Cerebellar cortex (tissue), 1 donor: ENCODE results near the gene BCAS1.
A peak's percentile ranks its signal among the peaks of the same experiment; 100 is the strongest.

ENCODE experiments used
- DNase-seq: peaks from one replicate; pipeline ENCODE4 v3.0.0-alpha.2; 2015; ENCODE audit warnings: low spot score

Gene BCAS1

DNA sequence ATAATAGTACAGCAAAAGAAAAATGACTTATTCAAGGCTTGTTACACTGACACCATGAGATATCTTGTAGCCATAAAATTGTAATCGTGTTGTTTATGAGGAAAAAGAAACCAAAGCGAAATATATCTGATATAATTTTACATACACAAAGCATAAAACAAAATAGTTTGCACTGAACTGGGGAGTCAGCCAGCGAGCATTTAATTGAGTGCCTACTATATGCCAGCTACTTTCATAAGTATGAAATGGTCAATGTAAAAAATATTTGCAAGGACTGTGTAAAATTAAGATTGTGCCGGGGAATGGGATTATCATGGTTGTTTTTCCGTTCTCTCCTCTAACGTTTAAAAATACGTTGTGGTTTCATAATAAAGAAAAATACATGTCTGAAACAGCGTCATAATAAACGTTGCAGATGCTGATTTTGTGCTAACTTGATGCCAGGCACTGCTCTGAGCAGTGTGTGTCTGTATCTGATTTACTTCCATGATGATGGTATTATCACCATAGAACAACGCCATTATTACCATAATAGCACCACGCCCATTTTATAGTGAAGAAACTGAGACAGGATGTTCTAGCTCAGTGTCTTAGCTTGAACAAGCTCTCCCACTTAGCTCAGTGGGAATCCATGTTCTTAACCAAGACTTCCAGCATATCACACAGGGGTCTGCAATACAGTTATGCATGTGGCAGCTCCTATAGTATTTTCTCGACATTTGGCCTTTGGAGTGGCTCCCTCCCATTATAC is 144.6 kb downstream of the BCAS1 start:
- no peak for DNase-seq

DNA sequence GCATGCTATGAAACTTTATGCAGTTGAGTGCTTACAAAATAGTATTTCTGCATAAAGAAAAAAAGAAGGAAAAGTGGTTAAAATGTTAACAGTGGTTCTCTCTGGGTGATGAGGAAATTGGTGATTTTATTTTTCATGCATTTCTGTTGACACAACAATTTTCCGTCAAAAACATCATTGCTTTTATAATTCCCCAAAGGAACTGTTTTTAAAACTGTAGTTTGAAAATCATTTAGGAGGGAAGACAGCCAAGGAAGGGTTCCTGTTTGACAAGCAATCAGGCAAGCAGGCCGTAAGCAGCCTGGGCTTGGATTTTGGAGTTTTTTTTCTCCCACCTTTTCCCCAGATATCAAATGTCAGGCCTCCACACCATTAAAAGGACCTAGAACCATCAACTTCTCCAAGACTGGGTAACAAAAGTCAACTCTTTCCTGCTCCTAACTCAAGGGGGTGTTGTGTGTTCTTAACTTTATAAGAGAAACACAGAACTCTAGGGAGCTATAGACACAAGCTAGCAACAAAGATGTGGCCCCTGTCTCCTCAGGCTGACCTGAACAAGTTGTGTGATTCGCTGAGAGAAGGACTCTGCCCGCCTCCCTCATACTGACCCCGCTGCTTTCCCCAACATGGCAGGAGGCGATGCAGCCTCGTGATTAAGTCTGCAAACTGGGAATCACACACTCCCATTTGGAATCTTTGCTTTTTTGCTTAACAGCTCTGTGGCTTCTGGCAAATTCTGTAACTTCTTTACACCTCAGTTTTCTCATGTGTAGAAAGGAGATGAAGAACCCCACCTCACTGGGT is 146.6 kb downstream of the BCAS1 start:
- DNase-seq, result no peak

DNA sequence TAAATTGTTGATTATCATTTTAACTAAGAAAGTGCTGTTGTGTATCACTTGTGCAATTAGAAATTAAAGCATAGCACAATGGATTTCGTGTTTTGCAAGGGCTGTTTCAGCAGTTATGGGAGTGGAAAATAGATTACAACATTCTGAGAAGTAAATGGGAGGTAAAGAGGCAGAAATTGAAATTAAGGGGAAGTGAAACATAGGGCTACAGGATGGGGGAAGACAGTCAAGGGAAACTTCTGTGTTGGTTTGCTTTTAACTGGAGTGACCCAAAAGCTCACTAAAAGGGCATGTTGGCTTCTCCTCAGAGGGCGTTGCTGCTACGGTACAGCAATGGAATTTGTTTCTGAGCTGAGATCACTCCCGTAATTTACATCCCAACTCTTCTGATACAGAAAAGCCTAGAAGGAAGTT is 147.5 kb downstream of the BCAS1 start:
- no peak for DNase-seq

DNA sequence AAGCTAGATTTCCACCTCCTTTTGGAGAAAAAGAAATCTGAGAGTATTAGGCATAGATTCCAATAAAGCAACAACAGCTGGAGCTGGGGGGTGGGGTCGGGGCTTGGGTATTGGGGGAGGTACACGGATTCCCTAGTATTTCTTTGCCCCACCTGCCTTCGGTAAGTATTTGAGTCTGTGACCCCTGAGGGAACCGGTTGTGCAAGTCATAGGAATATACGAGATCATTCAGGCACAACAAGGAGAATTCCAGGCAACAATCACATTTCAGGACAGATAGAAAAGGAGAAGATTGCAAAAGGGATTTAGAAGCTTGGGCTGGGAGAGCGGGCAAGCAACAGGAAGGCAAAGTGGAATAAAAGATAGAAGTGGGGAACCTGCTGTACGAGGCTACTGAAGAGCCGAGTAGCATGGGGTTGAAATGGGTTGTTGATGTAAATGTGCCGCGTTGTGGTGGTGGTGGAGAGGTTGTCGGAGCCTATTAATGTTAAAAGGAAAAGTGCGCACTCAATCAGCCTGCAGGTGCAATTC is 148.9 kb downstream of the BCAS1 start:
- no peak for DNase-seq

DNA sequence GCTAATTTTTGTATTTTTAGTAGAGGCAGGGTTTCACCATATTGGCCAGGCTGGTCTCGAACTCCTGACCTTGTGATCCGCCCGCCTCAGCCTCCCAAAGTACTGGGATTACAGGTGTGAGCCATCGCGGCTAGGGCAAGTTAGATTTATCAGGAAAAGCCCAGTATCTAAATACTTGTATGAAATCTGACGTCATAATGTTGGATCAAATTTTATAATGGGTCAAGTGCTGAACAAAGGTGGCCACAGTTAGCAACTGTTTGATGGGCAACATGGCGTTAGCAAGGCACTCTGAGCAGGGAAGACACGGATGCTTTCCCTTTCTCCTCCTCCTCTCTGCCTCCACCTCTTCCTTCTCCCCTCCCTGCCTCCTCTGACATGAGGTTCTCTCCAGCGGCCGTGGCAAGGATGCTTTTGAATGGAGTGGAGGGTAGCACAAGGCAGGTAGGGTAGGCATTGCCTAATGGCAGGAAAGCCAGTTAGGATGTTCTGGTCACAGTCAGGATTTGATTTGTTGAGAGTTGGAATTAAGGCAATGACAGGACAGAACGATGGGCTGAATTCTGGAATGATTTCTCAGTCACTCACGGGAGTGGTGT is 149.6 kb downstream of the BCAS1 start:
- DNase-seq, result no peak

DNA sequence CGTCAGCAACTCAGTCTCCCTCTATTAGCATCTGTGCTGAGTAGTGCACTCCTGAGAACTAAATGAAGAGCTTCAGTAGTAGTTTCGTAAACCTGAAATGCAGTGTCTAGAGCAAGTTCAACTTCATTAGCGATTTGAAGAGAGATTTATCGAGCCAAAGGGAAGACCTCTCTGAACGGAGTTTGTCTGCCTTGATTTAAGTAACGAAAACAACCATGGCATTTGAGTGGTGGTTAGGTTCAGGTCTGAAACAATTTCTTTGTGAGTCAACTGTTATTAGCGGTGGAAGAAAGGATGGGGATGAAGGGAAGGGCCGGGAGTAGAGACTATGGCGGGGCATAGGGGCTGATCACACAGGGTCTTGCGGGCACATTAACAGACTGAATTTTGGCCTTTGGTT is 150.5 kb downstream of the BCAS1 start:
- no peak for DNase-seq

DNA sequence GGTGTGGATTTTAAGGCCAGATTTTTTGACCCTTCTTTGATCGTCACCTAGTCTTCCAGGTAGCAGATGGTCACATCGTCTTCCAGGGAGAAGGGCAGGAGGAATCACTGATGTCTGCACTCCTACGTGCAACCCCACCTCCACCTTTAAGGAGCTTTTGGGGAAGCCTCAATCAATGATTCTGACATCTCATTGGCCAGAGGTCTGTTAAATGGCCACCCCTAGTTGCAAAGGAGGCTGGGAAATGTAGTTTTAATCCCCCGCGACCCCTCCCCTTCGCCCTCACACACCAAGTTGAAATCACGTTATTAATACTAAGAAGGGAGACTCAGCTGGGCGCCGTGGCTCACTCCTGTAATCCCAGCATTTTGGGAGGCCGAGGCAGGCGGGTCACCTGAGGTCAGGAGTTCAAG is 151.4 kb downstream of the BCAS1 start:
- DNase-seq, result peak; percentile 83

DNA sequence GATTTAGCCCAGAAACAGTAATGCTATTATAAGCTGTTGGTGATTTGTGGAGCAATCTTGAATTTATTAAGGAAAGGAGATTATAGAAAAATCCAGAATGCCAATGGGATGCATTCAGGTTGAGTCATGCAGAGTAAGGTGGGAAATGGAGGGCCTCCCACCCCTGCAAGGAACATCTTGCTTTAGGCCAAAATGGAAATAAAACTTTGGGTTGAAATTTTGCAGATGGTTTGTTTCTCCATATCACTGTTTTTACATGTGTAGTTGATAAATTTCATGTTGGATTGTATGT is 152.4 kb downstream of the BCAS1 start:
- DNase-seq, result no peak

DNA sequence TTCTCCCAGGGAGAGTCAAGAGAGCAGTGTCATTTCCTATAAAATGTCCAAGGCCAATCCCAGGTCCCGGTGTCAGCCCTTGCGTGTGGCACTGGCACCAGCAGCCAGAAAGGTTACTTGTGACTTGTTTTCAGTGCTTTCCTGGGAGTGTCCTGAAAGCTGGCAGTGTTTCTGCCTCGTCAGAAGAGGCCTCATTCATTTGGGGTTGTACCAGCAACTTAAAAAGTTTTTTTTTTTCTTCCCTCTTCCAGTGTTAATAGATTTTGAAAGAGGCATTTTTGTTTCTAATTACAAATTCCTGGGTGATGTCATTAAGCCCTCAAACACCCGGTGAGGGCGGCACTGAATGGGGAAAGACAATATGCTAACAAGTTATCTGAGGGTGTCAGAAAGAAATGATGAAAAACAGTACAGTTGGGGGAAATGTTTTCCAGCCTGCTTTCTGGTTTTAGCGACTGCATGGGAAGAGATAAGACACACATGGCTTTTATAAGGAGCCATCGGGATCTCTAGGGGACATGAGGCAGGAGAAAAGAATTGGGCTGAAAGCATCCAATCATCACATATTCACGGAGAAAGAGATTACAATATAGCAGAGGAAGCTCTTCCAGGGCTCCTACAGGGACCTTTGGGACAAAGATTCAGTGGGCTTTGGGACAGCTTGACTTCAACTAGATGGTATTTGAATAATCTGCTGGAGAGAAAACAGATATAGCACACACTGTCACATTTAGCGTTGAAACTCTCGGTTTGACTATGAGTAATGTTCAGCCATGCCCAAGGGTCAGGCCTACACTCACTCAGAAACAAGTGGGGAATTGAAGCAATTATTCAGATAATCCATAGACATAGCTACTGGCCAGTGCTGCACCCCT is 153.0 kb downstream of the BCAS1 start:
- DNase-seq, result peak; percentile 67

DNA sequence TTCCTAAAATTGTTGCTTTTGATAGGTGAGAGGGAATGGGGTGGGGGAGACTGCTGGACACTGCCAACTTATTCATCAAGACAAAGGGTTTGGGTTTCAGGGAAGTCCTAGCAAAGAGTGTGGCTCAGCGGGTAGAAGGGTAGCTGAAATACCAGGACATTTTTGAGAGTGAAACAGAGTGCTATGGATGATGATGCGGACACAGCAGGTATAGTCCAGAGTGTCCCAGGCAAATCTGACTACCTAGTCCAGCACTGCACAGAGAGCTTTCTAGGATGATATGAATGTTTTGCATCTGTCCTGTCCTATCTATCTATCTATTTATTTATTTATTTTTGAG is 154.3 kb downstream of the BCAS1 start:
- no peak for DNase-seq

DNA sequence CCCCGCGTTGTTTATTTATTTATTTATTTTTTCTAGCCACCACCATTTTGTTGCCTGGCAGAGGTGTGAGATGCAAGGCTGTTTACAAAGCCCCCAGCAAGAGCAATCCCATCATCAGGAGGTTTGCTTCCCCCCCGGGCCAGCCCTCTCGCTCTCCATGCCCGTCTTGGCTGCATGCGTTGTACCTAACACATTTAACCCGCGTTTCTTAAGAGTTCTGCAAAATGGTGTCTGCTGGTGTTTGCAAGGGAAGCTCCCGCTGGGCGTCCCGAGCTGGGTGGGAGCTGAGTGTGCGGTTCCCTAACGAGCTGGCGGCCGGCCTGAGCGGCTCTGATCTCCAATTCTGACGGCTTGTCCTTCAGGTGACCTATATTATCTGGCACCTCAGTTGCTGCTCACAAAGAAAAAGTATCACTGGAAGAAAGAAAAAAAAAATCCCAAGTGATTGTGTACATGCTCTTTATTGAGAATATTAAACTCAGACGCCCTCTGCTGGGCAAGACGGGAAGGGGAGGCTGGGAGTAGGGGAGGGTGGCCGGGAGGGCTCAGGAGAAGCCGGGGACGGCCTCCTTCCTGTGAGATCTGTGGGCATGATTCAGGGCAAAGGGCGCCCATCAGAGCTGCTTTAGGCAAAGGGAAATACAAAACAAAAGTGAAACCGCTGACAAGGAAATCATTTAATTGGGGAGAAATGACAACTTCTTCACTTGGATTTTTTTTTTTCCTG is 154.8 kb downstream of the BCAS1 start:
- peak; percentile 83 for DNase-seq

DNA sequence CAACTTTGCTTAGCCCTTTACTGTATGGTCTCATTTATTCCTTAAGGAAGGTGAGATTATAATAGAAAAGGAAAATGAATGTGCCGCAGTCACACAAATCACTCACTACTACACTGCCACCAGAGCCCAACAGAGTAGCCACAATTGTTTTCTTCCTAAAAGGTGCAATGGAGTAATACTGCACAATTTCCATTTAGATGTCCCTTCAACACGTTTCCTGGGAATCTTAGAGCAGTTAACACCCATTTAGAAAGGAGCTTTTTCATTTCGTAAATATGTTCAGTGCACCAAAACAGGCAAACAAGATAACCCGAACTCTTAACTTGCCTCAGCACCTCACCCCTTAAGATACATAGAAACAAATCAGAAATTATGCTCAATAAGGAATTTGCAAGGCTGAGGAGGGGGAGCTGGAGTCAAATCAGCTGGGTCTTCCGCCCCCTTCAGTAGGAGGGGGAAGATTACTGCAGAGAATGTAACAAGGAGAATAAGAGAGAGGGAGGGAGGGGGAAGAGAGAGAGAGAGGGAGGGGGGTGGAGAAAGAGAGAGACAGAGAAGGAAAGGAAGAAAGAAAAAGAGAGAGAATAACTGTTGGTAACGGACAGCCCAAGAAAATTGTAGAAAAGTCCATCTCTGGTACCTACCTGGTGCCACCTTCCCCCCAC is 155.5 kb downstream of the BCAS1 start:
- DNase-seq, result no peak

DNA sequence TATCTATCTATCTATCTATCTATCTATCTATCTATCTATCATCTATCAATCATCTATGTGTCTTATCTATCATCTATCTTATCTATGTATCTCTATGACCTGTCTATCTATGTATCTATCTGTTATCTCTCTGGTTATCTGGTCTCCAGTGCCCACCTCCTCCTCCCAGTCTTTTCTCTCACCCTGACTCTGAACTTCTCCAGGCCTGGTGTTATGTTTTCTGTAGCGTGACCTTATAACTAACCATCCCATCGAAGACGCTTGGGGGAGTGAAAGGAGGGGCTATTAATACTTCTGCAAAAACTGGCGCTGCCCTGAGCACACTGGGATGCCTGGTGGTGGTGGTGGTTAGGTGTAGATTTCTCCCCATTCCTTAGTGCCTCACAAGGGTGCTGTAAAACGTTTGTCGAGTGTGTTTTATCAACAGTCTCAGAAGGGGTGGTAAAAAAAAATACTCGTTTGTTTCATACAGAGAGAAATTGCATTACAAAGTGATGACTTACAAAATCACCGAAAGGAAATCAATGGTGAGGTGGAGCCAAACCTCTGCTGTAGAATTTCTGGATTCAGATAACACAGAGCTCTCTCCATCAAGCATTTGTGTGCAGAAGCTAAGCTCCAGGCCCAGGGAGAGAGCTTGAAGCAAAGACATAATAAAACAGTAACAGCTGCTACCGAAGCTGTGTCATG is 156.2 kb downstream of the BCAS1 start:
- DNase-seq, result no peak

DNA sequence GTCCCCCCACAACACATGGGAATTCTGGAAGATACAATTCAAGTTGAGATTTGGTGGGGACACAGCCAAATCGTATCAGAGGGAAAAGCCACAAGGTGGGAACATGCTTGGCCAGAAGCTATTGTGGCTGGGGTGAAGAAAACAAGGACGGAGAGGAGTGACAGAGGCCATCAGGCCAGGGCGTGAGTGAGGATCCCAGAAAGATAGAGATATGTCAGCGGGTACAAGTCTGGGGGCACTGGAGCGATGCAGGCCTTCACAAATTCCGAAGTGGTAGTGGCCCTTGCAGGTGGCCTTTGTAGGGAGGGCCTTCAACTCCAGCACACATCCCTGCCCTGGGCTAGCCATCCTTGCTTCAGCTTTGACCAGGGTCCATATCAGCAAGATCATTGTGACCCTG is 159.1 kb downstream of the BCAS1 start:
- DNase-seq, result no peak

DNA sequence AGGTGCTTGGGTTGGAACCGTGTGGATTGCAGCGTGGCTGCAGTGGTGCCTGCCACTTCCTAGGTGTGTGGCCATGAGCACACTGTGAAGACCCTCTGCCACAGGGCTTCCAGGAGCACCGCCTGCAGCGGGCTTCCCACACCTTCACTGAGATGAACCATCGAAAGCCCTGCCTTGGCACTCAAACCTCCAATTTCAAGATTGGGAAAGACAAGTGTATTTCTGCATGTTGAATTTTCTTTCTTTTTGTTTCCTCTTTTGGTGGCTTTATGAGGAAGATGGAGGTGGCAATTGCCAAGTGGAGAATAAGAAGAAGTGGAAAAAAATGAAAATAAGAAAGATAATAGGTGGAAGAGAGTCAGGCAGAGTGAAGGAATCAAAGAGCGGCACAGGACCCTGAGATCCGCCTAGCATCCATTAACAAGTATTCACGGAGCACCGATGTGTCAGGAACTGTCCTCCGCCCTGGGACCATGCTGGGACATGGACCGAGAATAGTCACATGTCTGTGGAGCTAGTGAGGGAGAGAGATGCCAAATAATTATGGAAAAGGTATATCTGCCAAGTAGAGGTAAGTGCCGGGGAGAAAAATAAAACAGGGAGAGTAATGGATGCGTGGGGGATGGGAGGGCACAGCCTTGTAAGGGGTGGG is 159.9 kb downstream of the BCAS1 start:
- no peak for DNase-seq

DNA sequence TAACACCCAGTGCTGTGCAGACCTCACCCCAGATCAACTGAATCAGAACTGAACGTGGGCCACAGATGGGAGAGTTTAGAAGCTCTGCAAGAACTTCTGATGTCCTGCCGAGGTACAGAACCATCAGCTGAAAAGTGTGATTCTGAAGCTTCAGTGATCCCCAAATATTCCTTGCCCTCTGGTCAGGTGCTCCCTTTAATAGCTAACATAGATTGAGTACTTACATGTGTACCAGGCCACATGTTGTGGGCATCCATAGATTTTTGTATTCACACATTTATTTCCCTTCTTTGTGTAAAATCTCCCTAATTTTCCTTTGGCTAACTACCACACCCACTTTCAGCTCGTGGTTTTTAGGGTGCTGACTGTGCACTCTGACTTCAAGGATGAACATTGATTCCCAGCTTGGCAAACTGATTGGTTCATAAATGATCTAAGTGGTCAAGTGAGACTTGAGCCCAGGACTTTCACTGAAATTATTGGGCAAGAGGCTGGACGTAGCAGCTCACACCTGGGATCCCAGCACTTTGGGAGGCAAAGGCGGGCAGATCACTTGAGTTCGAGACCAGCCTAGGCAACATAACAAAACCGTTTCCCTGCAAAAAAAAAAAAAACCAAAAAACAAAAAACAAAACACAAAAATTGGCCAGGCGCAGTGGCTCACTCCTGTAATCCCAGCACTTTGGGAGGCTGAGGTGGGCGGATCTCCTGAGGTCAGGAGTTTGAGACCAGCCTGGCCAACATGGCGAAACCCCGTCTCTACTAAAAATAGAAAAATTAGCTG is 162.2 kb downstream of the BCAS1 start:
- DNase-seq, result no peak

DNA sequence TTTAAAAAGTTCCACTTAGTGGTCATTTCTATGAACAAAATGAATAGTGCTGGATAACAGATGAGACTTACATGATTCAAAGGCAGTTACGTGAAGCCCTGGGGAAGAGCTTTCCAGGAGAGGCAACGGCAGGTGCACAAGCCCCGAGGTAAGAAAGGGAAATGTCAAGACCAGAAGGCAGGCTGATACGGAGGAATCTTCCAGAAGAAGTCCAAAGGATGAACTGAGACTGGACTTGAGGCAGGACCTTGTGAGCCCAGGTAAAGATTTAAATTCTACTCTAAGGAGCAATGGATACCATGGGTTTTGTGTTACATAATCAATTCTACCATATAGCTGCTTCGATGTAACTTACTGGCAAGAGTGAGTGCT is 164.6 kb downstream of the BCAS1 start:
- DNase-seq, result no peak

DNA sequence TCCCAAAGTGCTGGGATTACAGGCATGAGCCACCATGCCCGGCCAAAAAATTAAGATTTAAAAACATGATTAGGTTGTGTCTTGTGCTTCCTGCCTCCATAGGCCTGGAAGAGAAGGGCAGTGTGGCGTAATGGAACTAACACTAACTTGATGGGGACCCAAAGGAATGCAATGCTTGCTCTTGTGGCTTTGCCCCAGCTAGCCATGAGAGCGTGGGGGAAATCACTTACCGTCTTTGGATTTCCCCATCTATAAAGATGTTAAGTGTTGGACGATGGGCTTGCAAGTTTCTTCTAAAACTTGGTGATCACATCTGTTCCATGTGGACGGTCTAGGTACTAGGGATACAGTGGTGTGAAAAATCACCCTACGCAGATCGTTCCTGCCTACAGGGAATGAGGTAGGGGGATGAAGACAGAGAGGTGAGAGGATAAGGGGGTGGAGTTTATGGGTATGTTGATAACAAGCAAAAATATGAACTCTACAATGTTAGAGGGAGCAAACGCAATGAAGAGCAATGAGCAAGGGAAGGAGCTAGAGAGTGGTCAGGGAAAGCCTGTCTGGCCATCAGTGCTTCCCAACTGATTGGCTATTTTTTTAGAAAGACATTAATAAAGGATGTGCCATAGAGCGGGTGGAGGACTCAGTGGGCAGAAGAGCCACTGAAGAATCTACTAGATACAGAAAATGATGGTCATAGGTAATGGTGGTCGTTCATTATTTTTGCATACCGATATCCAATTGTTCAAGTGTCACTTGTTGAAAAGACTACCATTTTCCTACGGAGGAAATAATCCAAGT is 165.2 kb downstream of the BCAS1 start:
- no peak for DNase-seq
